Cardiac muscle cell (in vitro differentiated cells and primary cell): Measurements from ENCODE around the gene BCAR3. TPM values are rescaled to one million over a fixed set of nuclear protein-coding genes. Genes with fewer than 3 reads are reported as not detected.

Experiments used
- DNase-seq, 2 donors: peaks; one replicate each; pipeline versions ENCODE4 v3.0.0 to v3.0.0-alpha.2; 2010 to 2017; ENCODE audit warnings: low read depth in 1 of 2, low spot score in 1 of 2
- H3K27ac ChIP-seq: fragments of 200-600 bp; sonication (generic); 2 replicates; pipeline ENCODE4 v1.5.1; 2016
- H3K27me3 ChIP-seq: fragments of 200-600 bp; sonication (generic); 2 replicates; pipeline ENCODE4 v1.6.0; 2016; ENCODE audit warnings: control low read depth
- H3K36me3 ChIP-seq: fragments of 200-600 bp; sonication (generic); 2 replicates; pipeline ENCODE4 v1.5.1; 2016; ENCODE audit warnings: control low read depth
- H3K4me1 ChIP-seq: fragments of 200-600 bp; sonication (generic); 2 replicates; pipeline ENCODE4 v1.8.1; 2017; ENCODE audit warnings: low read depth, mild to moderate bottlenecking, mixed run types
- H3K4me3 ChIP-seq: fragments of 200-600 bp; sonication (generic); 2 replicates; pipeline ENCODE4 v1.5.1; 2016; ENCODE audit warnings: mild to moderate bottlenecking
- H3K9me3 ChIP-seq: fragments of 200-600 bp; sonication (generic); 2 replicates; pipeline ENCODE4 v1.5.1; 2017; ENCODE audit warnings: low read depth, mild to moderate bottlenecking, control low read depth
- polyA plus RNA-seq: library from polyadenylated mRNA; unstranded; fragments of >200 nt; fragmentation: Nextera tagmentation; extraction: Ambion mirVana; gene quantifications from 2 replicates; pipeline ENCODE4 v1.2.1, GENCODE V29; 2016
- total RNA-seq: library from RNA; depleted of rRNA; stranded (reverse); fragments of >200 nt; gene quantifications from 2 replicates; pipeline ENCODE4 v1.2.3, GENCODE V29; 2016
- TF ChIP-seq, protein P1 (sequence below): IDR thresholded peaks from 2 replicates; pipeline ENCODE4 v1.5.1; 2012; ENCODE audit warnings: low read depth, mild to moderate bottlenecking, low read length

Gene BCAR3
- total and polyA plus RNA-seq, 2 experiments from 2014 or later = 1.5 to 4.5 TPM

DNA sequence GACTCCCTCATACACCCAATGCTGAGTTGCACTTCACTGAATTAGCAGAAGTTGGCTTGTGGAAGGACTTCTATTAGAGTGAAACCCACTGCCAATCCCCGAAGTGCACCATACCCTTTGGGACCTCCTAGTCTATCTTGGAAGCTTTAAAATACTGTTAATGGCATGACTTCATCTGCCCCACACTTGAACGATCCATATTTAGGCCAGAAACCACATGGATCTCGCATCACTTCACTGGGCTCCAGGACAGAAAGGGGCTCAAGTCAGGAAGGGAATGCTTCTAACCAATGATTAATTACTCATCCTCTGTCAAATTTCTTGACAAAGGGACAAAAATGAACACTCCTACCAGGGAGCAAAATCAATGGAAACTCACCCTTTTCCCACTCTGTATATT, 69.1 kb downstream of the BCAR3 start:
- no peak for DNase-seq
- peaks cover 60% of the 10 kb centered on the region for H3K27me3 ChIP-seq
- no peaks in the 10 kb centered on the region for H3K9me3 ChIP-seq
- H3K4me3 ChIP-seq = no peak overlapping the region
- no peaks in the 10 kb centered on the region for H3K4me1 ChIP-seq
- no peak overlapping the region for H3K27ac ChIP-seq
- TF ChIP-seq, protein P1, sequence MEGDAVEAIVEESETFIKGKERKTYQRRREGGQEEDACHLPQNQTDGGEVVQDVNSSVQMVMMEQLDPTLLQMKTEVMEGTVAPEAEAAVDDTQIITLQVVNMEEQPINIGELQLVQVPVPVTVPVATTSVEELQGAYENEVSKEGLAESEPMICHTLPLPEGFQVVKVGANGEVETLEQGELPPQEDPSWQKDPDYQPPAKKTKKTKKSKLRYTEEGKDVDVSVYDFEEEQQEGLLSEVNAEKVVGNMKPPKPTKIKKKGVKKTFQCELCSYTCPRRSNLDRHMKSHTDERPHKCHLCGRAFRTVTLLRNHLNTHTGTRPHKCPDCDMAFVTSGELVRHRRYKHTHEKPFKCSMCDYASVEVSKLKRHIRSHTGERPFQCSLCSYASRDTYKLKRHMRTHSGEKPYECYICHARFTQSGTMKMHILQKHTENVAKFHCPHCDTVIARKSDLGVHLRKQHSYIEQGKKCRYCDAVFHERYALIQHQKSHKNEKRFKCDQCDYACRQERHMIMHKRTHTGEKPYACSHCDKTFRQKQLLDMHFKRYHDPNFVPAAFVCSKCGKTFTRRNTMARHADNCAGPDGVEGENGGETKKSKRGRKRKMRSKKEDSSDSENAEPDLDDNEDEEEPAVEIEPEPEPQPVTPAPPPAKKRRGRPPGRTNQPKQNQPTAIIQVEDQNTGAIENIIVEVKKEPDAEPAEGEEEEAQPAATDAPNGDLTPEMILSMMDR = no peak
- H3K36me3 ChIP-seq = no peaks in the 10 kb centered on the region

DNA sequence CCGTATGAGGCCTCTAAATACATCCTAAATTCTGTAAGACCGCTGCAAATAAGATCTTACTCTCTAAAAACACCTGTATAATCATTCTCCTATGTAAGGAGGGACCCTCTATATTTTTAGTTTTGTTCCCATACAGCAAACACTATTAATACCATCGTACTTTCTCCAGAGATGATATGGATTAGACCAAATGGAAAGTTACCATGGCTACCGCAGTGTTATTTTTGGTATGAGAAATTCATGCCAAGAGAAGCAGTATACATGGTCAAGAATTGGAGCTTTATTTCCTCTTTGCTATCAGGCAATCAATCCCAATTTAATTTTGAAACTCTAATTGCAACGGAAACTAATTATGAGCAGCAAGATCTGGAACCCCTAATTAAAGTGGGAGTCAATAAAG, 70.0 kb downstream of the BCAR3 start:
- no peak overlapping the region for H3K27ac ChIP-seq
- no peaks in the 10 kb centered on the region for H3K4me1 ChIP-seq
- no peaks in the 10 kb centered on the region for H3K36me3 ChIP-seq

DNA sequence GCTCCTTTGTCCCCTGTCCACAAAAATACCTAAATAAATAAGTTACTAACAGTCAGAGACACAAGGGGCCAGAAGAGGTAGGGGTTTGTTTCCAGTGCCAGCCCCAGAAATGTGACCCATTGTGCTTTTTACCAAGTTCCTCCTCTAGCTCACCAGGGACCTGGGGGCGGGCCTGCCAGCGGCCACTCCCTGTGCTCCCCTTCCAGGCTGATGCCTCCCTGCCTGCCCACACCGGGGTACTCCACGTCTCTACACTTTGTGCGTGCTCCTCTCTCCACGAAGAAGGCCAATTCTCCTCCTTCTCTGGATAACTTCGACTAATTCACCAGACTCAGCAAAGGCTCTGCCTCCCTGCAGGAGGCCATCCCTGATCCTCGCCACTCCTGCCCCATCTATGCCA, 72.1 kb downstream of the BCAR3 start:
- TF ChIP-seq, protein P1 = no peak
- H3K27me3 ChIP-seq = peaks cover 56% of the 10 kb centered on the region
- no peaks in the 10 kb centered on the region for H3K4me1 ChIP-seq
- no peak overlapping the region for H3K27ac ChIP-seq
- no peak for DNase-seq
- no peaks in the 10 kb centered on the region for H3K9me3 ChIP-seq
- no peak overlapping the region for H3K4me3 ChIP-seq
- H3K36me3 ChIP-seq = no peaks in the 10 kb centered on the region

More for the DNA sequence above, 70.0 kb downstream of the BCAR3 start:
- Histone ChIP-seq H3K9me3 (no peaks in the 10 kb centered on the region), H3K4me3 (no peak overlapping the region), H3K27me3 (peaks cover 60% of the 10 kb centered on the region)
- TF ChIP-seq, protein P1 = no peak
- DNase-seq = no peak

DNA sequence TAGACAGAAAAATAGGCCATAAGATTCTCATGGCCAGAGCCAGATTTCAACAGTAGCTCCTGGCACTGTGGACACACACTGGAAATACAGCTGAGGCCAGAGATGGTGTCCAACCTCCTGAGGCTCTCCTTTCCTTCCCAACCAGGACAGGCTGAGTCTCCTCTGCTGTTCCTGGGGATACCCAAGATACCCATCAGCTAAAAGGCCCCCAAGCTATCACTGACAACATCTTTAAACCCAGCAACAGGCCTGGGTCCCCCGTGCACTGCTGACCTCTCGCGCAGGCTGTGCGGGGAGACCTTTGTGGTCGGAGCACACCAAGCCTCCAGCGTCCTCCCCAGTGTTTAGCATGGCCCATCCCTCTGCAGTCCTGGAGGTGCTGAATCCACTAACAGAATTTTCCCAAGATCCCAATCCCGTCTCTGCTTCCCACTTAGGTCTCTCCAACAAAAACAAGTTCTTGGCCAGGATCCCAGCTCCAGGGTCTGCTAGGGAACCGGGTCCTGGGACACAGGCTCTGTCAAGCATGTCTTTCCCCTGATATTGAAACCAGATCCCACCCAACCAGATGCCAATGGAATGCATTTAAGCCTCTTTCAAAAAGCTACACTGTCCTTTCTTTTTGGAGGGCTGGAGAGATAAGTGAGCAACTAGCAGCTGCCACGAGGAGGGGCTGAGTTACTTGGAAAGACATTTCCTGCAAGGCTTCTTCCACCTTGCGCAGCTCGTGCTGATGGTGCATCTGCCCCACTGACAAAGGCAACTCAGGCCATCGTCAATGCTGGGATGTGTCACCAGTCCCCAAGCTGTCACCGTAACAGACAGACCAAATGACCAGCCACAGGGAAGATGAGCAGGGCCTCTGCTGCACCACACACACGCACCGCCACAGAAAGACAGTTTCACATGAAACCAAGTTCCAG, 73.2 kb downstream of the BCAR3 start:
- TF ChIP-seq, protein P1 = peak; percentile 15
- DNase-seq = peak in 1 of 2 donors; percentile 71
- no peak overlapping the region for H3K27ac ChIP-seq
- no peaks in the 10 kb centered on the region for H3K9me3 ChIP-seq
- no peak overlapping the region for H3K4me3 ChIP-seq
- no peaks in the 10 kb centered on the region for H3K4me1 ChIP-seq
- no peaks in the 10 kb centered on the region for H3K36me3 ChIP-seq
- H3K27me3 ChIP-seq = peaks cover 47% of the 10 kb centered on the region

DNA sequence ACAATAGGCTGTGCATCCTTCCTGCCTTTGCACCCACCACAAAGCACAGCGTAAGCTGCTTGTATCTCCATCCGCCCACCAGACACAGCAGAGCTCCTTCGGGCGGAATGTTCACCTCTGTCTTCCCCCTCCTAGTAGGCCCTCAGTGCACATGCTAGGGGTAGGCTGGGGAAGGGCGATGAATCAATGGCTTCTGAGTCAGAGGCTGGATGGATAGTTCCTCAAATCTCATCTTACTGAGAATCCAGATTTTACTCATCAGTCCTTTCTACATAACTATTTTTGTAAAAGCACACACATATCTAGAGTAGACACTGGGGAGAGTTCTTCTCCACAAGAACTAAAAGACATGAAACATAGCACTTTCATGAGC, 73.8 kb downstream of the BCAR3 start:
- Histone ChIP-seq H3K36me3 (no peaks in the 10 kb centered on the region), H3K9me3 (no peaks in the 10 kb centered on the region), H3K27ac (no peak overlapping the region), H3K4me1 (no peaks in the 10 kb centered on the region), H3K4me3 (no peak overlapping the region), H3K27me3 (peaks cover 47% of the 10 kb centered on the region)
- TF ChIP-seq, protein P1 = no peak
- DNase-seq = no peak
